Stimulated activated CD8-positive, alpha-beta memory T cell treated with anti-CD3 and anti-CD28 coated beads, Interleukin-2, amount 100 ng/mL, for 48 hours (primary cell): ENCODE data around the gene MAB21L4.

Experiments
- DNase-seq, 2 donors: peaks; one replicate each; pipeline ENCODE4 v3.0.0-alpha.2; 2020; ENCODE audit warnings: low read depth in 2 of 2

The MAB21L4 gene

DNA sequence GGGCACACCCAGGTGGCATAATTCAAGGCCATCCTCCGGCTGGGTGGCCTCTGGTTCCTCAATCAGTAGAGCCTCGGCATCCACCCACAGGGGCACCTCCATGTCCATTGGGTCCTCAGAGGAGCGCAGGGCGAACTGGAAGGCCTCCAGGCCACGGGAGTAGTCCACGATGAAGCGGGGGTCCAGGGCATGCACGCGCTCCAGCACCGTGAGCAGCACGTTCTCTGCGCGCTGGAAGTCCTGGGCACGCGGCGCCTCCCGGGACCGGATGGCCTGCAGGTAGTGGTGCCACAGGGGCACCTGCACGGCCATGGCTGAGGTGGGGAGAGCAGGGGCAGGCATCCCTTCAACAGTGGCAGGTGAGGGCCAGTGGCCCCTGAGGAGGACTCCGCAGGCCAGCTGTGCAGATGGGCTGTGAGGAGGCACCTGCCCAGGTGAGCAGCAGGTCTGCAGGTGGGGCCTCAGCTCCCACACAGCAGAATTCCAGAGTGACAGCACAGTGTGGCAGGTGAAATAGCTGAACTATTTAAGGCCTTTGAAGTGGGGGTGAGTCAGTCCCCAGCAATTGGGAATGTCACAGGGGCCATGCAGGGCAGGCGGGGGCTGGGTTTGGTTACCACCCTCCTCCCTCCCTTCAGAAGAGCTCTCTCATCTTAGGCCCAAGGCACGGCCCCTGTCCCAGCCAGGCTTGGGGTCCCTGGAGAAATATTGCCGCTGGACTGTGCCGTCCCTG is at the start of gene MAB21L4:
MAB21L4 (minus strand) TSS at position 501 of the 733 bp plus-strand sequence; CDS start at position 342, 159 bp downstream.
- DNase-seq: no peak

DNA sequence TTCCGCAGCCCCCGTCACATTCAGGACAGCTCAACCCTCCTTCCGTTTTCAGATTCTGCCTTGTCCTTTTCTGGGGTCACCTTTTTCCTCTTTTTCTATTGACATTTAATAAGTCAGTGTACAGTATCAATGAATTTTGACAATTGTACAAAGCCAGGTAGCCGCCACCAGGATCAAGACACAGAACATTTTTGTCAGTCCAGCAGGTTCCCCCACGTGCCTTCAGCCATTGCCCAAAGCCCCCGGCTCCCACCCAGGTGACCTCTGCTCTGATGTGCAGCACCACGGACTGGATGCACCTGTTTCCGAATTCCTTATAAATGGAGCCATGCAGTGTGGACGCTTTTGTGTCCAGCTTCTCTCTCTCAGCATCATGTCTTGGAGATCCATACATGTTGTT is 40.1 kb upstream of the MAB21L4 start:
- no peak for DNase-seq

DNA sequence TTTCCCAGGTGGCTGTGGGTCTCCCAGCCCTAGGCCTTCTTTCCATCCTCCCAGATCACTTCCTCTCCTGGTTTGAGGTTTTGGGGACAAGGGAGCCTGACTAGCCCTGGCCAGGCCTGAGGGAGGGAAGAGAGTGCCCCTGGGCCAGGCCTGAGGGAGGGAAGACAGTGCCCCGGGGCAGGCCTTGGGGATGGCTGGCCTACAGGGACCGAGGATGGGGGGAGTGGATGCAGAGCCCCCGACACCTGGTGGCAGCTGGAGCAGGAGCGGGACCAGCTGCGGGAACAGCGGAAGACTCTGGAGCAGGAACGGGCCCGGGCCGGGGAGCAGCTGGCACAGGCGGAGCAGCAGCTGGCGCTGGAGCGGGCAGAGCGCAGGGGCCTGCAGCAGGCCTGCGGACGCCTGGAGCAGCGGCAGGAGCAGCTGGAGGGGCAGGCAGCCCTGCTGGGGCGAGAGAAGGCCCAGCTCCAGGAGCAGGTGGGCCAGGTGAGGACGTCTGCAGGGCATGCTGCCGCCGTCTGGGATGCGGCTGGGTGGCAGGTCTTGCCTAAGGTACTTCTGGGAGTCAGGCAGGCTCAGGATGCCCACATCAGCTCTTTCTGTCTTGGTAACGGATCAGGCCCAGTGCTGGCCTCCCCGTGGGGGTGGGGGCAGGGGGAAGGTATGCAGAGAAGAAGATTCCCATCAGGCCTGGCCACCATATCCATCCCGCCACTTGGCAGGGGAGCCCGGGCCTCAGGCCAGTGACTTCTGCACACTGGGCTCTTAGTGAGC is 39.3 kb upstream of the MAB21L4 start:
- DNase-seq: no peak

DNA sequence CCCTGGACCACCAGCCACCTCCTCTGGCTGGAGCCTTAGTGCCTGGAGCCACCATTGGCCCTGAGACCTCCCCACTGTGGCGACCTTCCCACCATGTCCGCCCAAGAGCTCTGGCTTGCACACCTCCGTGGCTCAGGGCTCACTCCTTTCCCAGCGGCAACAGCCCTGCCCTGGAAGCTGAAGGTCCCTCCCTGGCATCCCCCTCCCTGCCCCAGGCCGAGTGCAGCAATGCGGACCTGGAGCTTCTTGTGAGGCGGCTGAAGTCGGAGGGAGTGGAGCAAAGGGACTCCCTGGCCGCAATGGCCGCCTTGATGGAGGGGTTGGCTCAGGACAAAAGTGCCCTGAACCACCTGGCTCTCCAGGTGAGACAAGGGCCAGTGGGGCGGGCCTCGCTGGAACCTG is 38.7 kb upstream of the MAB21L4 start:
- DNase-seq: no peak

DNA sequence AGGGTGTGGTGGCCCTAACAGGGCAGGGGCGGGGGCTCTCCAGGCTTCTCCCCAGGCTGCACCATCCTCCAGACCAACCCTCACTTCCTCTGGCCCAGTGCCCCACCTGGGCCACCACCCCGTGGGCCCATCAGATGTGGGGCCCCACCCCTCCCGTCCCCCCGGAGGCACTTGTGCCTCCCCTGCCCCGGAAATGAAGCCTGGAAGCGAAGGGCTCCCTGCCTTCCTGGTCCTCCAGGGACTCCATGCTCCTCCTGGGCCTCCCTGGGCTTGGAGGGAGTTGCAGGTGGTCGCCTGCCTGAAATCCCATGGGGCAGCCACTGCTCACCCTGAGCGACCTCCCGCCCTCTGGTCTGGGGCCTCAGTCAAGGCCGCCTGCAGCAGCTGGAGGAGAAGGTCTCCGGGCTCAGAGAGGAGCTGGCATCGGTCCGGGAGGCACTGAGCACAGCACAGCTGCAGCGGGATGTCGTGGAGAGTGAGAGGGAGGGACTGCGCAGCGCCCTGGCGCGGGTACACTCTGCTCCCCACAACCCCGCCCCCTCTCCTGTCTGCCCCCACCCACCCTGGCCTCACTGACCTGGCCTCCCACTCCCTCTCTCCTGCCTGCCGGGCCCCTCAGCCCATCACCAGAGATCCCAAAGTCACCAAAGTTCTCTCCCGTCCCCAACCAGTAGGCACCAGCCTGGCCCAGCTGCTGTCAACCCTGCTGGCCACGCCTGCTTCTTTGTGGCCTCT is 38.2 kb upstream of the MAB21L4 start:
- DNase-seq: no peak

DNA sequence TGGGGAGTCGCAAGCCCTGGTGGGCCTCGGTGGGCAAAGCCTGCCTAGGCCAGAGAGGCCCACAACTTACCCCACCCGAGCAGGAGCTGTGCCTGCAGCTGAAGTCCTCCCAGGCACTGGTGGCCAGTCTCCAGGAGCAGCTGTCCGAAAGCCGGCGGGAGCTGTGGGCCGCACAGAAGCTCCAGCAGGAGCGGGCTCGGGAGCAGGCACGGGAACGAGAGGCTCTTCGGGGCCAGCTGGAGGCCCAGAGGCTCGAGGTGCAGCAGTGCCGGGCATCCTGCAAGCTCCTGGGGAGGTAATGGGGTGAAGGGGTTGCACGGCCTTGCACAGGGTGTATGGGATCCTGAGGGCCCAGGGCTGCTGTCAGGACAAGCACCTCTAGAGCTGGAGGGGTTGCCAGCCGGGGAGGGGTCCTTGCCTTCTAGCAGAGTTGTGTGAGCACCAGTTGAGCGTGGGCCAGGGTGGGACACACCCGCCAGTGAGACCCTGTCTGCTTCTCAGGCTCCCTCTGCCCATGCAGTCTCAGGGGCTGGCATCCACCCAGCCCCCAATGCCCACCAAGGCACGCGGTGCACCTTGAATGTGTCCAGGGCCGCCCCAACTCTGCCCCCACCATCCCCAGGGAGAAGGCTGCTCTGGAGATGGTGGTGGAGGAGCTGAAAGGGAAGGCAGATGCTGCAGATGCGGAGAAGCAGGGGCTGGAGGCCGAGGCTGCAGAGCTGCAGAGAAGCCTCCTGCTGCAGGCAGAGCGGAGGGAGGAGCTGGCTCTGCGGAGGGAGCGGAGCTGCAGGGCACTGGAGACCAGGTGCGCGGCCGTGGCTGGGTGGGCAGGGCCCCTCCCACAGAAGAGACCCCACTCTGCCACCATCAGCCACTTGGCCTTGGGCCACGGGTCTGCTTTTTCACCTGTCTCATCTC is 37.4 kb upstream of the MAB21L4 start:
- no peak for DNase-seq

DNA sequence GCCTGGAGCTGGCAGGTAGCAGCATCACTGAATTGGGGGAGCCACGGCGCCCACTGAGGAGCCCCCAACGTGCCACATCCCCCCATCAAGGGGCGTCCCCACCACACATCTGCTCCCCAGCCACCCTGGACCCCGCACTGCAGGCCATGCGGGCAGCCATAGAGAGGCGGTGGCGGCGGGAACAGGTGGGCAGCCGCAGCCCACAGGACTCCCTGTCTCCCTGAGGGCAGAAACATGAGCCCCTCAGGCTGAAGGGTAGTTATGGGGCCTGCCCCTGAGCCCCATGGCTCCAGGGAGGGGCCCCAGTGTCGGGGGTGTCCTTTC is 36.7 kb upstream of the MAB21L4 start:
- no peak for DNase-seq

DNA sequence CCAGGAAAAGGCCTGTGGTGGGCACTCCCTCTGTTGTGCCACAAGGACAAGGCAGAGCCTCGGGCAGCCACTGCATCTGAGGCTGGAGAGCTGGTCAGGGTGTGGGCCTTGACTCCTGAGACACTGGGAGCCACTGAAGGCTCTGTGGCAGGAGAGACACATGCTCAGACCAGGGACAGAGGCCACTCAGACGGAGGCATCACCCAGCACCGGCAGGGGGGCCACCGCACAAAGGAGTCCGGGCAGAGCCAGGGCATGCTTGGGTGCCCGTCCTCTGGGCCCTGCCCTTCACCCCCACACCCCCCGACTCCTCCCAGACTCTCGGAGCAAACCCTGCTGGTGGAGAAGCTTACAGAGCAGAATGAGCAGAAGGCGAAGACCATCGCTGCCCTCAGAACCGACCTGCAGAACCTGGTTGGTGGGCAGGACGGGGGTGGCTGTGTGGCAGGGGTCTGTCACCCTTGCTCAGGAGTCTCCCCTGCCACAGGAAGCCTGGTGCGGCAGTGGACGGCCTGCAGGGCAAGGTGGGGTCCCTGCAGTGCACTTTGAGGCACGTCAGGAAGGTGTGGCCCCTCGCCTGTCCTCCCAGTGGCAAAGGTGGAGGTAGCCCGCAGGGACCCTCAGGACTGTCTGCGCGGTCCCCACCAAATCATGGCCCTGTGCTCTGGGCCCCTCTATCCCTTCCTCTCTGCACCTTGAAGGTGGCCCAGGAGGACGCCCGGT is 36.2 kb upstream of the MAB21L4 start:
- no peak for DNase-seq

DNA sequence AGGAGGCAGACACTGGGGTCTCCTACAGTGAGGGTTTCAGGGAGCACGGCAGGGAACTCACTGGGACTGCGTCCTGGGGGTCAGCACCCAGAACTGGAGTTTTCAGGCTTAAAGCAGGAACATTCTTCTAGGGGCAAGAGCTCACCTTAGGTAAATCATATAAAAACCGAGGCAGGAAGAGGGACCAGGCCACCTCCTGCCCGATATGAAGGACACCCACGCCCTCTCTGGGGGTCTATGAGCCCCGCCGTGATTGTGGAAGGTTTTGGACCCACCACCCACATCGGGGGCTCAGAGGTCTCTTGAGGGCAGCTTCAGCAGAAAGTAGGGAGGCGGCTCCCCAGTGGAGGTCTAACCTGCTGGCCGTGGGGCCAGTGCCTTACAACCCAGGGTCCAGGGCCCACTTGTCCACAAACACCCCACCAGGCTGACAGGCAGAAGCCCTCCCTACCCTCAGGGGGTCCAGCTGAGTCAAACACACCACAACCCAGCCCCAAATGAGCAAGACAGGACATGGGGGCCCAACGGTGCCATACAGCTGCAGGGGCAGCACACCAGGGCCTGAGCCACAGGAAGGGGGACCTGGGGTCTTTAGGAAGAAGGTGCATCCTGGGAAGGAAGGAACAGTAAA is 35.5 kb upstream of the MAB21L4 start:
- DNase-seq: no peak

DNA sequence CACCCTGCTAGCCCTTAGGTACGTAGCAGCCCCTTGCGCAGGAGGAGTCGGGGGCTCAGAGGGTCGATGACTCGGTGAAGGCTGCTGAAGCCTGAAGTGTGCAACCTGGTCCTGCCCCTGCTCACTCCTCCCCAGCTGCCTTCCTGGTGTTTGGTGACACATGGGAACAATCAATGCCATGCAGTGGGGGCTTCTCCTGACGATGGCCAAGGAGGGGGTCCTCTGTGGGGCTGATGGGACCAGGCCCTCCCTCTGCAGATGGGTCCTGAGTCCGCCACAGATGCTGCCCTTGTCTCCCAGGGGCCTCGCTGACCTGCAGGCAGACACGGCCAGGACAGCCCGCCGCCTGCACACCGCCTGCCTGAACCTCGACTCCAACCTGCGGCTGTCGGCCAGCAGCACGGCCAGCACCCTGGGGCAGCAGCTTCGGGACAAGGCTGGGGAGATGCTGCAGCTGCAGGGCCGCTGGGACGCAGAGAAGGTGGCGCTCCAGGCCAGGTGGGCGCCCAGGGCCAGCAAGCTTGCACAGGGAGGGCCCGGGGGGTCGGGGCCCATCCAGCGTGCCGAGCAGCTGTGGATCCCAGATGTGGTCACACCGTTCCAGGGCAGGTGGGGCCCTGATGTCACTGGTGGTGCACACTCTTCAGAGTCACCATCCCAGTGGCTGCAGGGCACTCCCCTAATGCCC is 34.8 kb upstream of the MAB21L4 start:
- no peak for DNase-seq

DNA sequence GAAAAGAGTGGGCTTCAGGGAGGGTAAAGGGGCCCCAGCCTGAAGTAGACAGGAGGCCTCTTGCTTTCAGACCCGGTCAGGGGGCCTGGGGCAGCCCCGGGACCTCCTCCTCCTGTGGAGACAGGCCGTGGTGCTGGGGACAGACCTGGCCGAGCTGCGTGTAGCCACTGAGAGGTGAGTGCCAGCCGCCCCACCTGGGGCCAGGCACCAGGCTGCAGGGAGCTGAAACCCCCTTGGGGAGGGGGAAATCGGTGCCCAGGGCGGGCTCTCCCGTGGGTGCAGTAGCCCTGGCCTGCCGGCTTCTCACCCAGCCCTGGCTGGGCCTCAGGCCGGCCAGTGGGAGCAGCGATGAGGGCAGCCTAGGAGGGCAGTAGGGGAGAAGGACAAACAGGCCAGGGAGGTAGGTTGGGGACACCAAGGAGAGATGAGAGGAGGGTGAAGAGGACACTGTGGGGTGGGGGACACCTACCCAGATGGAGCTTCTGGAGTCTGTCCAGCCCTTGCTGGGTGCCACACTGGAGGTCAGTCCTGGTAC is 34.2 kb upstream of the MAB21L4 start:
- no peak for DNase-seq

DNA sequence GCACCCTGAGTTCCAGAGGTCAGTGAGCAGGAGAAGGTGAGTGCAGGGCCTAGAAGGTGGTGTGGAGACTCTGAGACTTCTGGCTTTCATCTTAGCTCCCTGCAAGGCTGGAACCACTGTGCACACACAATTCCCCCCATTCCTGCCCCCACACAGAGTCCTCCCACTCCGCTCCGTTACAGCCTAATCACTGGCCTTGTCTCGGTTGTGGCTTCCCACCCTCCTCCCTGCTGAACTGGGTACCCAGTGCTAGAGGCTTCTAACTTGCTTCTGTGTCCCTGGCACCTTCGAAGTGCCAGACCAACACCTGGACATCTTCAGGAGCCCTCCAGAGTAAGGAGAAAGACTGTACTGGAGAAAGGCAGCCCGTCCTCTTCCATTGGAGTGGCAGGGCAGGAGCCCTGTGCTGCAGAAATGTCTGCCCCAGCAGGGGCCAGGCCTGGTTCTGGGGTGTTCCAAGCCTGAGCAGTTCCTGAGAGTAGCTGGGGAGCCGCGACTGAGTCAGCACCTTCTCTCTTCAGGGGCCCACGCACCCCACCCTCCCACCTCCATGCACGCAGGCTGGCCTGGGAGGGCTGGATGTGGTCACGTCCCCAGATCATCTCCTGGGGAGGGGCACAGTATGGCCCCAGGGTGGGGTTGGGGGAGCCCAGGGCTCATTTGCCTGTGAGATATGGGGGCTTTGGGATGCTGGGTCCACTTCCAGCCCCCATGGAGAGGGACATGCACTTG is 33.6 kb upstream of the MAB21L4 start:
- no peak for DNase-seq

DNA sequence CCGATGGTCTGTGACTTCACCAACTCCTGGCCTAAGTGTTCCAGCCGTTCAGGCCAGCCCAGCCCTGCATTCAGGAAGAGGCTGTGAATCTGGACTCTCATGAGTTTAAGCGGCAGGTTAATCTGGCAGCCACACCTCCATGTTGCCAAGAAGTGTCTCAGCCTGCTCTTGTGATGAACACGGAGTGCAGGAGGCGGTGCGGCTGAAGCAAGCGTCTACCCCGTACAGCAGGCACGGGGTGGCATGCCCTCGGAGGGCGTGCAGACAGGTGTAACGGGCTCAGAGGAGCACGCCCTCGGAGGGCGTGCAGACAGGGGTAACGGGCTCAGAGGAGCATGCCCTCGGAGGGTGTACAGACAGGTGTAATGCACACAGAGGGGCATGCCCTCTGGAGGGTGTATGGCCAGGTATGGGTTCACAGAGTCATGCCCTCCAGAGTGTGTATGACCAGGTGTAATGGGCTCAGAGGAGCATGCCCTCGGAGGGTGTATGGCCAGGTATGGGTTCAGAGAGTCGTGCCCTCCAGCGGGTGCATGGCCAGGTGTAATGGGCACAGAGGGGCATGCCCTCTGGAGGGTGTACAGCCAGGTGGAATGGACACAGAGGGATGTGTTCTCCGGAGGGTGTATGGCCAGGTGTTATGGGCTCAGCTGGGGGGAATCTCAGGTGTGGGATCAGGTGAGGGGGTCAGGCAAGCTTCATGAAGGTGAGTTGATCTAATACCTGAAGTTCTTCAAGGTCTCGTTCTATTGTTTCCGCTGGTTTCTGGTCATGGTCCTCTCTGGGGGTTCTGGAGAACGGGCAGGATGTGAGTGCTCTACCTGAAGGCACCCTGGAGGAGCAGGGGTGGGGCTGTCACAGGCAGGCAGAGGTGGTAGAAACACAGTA is 32.8 kb upstream of the MAB21L4 start:
- DNase-seq: no peak

DNA sequence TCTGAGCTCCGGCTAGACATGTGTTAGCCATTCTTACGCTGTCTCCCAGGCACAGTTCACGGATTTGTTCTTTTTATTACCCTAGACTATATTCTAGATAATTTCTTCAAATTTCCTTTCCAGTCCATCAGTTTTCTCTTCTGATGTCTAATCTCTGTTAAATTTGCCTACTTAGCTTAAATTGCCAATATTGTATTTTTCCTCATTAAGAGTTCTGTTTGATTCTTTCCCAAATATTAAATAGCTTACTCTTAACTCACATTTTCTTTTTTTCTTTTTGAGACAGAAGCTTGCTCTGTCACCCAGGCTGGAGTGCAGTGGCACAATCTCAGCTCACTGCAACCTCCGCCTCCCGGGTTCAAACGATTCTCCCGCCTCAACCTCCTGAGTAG is 31.4 kb upstream of the MAB21L4 start:
- DNase-seq: no peak

DNA sequence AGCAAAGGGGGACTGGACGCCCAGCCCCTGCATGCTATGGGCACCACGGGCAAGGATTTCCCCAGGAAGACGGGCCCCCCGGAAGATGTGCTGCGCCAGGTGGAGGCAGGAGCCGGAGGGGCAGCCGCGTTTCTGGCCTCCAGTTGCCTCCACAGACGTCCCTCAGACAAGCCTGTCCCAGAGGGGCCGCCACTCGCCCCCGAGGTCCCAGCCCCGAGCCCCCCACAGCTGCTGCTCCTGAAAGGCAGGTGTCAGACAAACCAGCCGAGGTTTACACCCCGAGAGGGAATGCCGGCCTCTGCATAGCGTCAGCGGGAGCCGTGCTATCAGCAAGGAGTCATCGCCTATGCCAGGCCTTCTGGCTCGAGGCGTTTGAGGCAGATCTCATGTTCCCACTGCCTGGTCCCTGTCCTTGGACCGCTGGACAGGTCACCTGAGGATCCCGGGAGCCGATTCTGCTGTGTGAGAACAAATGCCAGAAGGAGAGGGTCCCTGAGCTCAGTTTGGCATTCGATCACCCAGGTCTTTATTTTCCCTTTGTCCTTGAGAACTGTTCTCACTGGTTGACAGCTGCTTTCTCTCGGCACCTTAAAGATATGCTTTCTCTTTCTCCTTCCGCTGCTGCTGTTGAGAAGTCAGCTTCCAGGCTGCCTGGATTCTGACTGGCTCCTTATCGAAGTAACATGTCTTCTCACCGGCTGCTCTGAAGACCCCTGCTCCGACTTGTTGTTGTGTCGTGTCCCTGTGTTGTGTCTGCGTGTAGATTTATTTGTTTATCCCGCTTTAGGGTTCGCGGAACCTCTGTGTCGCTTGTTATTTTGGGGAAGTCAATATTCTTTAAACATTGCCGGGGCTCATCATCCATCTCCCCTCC is 30.8 kb upstream of the MAB21L4 start:
- no peak for DNase-seq

DNA sequence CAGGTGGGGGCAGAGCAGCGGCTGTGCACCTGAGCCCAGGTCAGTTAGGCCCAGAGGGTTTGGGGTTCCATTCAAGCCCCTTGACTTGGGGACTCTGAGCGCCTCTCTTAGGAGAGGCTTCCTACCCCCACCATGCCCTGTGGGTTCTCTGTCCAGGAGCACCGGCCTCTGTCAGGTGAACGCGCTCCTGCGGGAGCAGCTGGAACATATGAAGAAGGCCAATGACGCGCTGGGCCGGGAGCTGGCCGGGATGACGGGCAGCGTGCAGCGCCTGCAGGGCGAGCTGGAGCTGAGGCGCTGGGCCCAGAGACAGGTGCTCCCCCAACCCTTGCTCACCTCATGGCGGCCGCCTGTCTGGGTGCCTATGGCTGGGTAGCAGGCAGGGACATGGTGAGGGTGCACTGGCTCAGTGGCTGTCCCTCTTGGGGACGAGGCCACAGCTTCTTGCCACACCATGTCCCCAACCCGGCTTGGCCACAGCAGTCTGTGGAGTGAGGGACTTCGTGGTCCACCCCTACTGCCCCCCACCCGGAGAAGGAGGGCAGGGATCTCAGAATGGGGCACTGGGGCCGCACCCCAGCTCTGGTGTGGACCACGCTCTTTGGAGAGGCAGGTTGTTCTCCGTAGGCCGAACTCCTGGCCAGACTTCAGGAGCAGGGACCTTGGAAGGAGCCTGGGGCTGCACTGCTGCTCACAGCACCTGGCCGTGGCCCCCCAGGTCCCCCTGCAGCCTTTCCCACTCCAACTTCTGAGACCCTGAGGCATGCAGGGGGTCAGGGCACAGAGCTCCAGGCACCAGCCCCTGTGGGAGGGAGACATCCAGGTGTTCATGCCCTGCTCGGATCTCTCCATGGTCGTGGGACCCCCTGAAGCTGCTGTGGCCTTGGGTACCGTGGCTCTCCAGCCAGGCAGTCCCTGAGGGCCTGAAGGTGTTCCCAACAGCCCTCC is 29.9 kb upstream of the MAB21L4 start:
- DNase-seq: no peak
